A549 (cell line): ENCODE data around the gene PKP1. TPM values are rescaled to one million over a fixed set of nuclear protein-coding genes. Genes with fewer than 3 reads are reported as not detected.

Experiments
- ATAC-seq, 2 experiments: fragments of 200-7000 bp in 1 of 2; fragments of >200 bp in 1 of 2; cut with Nextera tagmentation in 1 of 2; cut with Tn5 transposase in 1 of 2; 3 replicates each; pipeline versions ENCODE4 v1.8.0 to v1.9.1; 2018 to 2020; ENCODE audit warnings: mild to moderate bottlenecking in 1 of 2, moderate library complexity in 1 of 2
- CTCF ChIA-PET: fragments of 300-600 bp; sonication (Branson Sonifier 250); formaldehyde crosslinking; extraction: SDS; loops from one replicate; lab custom pipeline; 2021; ENCODE audit warnings: antibody characterized with exemption, inconsistent platforms; lab: Yijun Ruan, JAX
- POLR2A ChIA-PET: fragments of 350-600 bp; formaldehyde crosslinking; extraction: SDS; loops from one replicate; lab custom pipeline; 2021; ENCODE audit warnings: antibody characterized with exemption, inconsistent platforms; lab: Yijun Ruan, JAX
- DNase-seq, 2 experiments: peaks; one replicate each; pipeline versions ENCODE4 v3.0.0 to v3.0.0-alpha.2; 2011 to 2016; ENCODE audit warnings: low read depth in 1 of 2, low spot score in 1 of 2
- FAIRE-seq: peaks from 2 replicates; lab custom pipeline; 2011; peaks lifted over from hg19 to GRCh38; lab: Jason Lieb, UNC
- H3K27ac ChIP-seq, 2 experiments: fragments of >200 bp; sonication (Bioruptor Twin); formaldehyde crosslinking; 3 replicates each; pipeline ENCODE4 v1.5.1; 2016 to 2017
- H3K4me1 ChIP-seq: fragments of >200 bp; sonication (Bioruptor Twin); formaldehyde crosslinking; 3 replicates; pipeline ENCODE4 v1.6.1; 2016
- H3K4me2 ChIP-seq: fragments of >200 bp; sonication (Bioruptor Twin); formaldehyde crosslinking; 3 replicates; pipeline ENCODE4 v1.6.1; 2016
- H3K4me3 ChIP-seq: fragments of >200 bp; sonication (Bioruptor Twin); formaldehyde crosslinking; 3 replicates; pipeline ENCODE4 v1.5.1; 2016
- H3K9me3 ChIP-seq: fragments of >200 bp; sonication (Bioruptor Twin); formaldehyde crosslinking; 3 replicates; pipeline ENCODE4 v1.6.1; 2016
- ATOH8 ChIP-seq: fragments of 250-450 bp; sonication (Bioruptor Pico); IDR thresholded peaks from 2 replicates; pipeline ENCODE4 v1.5.0; 2020; ENCODE audit warnings: low read depth, mild to moderate bottlenecking, moderate library complexity
- BHLHE40 ChIP-seq: IDR thresholded peaks from 2 replicates; pipeline ENCODE4 v1.6.1; 2012; ENCODE audit warnings: low read depth, low read length, inconsistent platforms
- CEBPB ChIP-seq, 2 experiments: fragments of >200 bp in 1 of 2; sonication (Bioruptor Twin) in 1 of 2; formaldehyde crosslinking in 1 of 2; IDR thresholded peaks; 2 replicates each; pipeline ENCODE4 v1.6.1; 2012 to 2016
- CHD4 ChIP-seq: fragments of 200-600 bp; sonication (generic); IDR thresholded peaks from 2 replicates; pipeline ENCODE4 v1.6.1; 2016; ENCODE audit warnings: antibody characterized with exemption, mild to moderate bottlenecking, borderline replicate concordance
- GATA3 ChIP-seq: IDR thresholded peaks from 2 replicates; pipeline ENCODE4 v1.6.1; 2012; ENCODE audit warnings: borderline replicate concordance
- HES2 ChIP-seq: fragments of >200 bp; sonication (Bioruptor Twin); formaldehyde crosslinking; IDR thresholded peaks from 2 replicates; pipeline ENCODE4 v1.6.1; 2016
- HOXA7 ChIP-seq: fragments of 250-450 bp; sonication (Bioruptor Pico); IDR thresholded peaks from 2 replicates; pipeline ENCODE4 v1.5.0; 2020; ENCODE audit warnings: mild to moderate bottlenecking, moderate library complexity
- JUN ChIP-seq, 2 experiments: fragments of >200 bp; sonication (Bioruptor Twin); formaldehyde crosslinking; IDR thresholded peaks; 2 replicates in 1 of 2; 3 replicates in 1 of 2; pipeline ENCODE4 v1.6.1; 2016 to 2017
- JUNB ChIP-seq: fragments of >200 bp; sonication (Bioruptor Twin); formaldehyde crosslinking; IDR thresholded peaks from 2 replicates; pipeline ENCODE4 v1.6.1; 2016
- MAX ChIP-seq: IDR thresholded peaks from 2 replicates; pipeline ENCODE4 v1.6.1; 2012
- MAZ ChIP-seq: fragments of 150-350 bp; IDR thresholded peaks from 2 replicates; pipeline ENCODE4 v1.6.1; 2014; ENCODE audit warnings: antibody characterized with exemption, low read depth, low read length, borderline replicate concordance
- NFE2L2 ChIP-seq: fragments of 150-350 bp; conservative IDR thresholded peaks from 2 replicates; pipeline ENCODE4 v1.6.1; 2014; ENCODE audit warnings: low read length
- NPAS2 ChIP-seq: fragments of 250-450 bp; sonication (Bioruptor Pico); IDR thresholded peaks from 2 replicates; pipeline ENCODE4 v1.8.0; 2022; ENCODE audit warnings: mild to moderate bottlenecking, moderate library complexity, borderline replicate concordance
- NR3C1 ChIP-seq: fragments of >200 bp; sonication (Bioruptor Twin); formaldehyde crosslinking; IDR thresholded peaks from 3 replicates; pipeline ENCODE4 v1.6.1; 2017
- PBX3 ChIP-seq: IDR thresholded peaks from 2 replicates; pipeline ENCODE4 v1.6.1; 2012
- RARB ChIP-seq: fragments of 250-450 bp; sonication (Bioruptor Pico); IDR thresholded peaks from 2 replicates; pipeline ENCODE4 v1.8.0; 2021; ENCODE audit warnings: mild to moderate bottlenecking, moderate library complexity
- RCOR1 ChIP-seq: fragments of 150-350 bp; IDR thresholded peaks from 2 replicates; pipeline ENCODE4 v1.6.1; 2014; ENCODE audit warnings: antibody characterized with exemption, low read length, low read depth
- REST ChIP-seq: fragments of 200-600 bp; sonication (generic); IDR thresholded peaks from 2 replicates; pipeline ENCODE4 v1.6.1; 2016; ENCODE audit warnings: antibody characterized with exemption, mild to moderate bottlenecking, moderate library complexity
- TFCP2L1 ChIP-seq: fragments of 250-450 bp; sonication (Bioruptor Pico); IDR thresholded peaks from 2 replicates; pipeline ENCODE4 v1.5.0; 2021; ENCODE audit warnings: mild to moderate bottlenecking
- WGBS: methylation state at CpG from one replicate; pipeline ENCODE4 v1.1.6; 2017; ENCODE audit errors: missing lambda C conversion rate; 5-methylcytosine and 5-hydroxymethylcytosine counted together
- polyA plus RNA-seq, 4 experiments: library from polyadenylated mRNA; depleted of rRNA in 3 of 4; stranded (reverse); fragments of >200 nt; fragmentation: RNase III in 1 of 4; extraction: RNeasy Plus Mini Kit Qiagen cat#74134 plus additional on column Dnase treatment in 1 of 4; gene quantifications; 2 replicates in 3 of 4; 3 replicates in 1 of 4; pipeline ENCODE4 v1.2.3, GENCODE V29; 2011 to 2017

PKP1 gene
- polyA plus RNA-seq, 2 of the 4 experiments (the other 2 are of a cell fraction), result not detected

- POLR2A ChIA-PET, result no interaction called here
- H3K9me3 ChIP-seq, result no peaks in the 10 kb centered on the region
- DNase-seq (no peak), ATAC-seq (no peak), FAIRE-seq (no peak)
- 74% methylated on average over 7 of the region's 8 CpGs for WGBS
- TF ChIP-seq HES2 (no peak), REST (no peak), MAX (no peak)
- peaks cover 20% of the 10 kb centered on the region for H3K4me1 ChIP-seq
- no peak overlapping the region for H3K4me3 ChIP-seq
- peak overlapping the region in 1 of 2 experiments; percentile 37; a peak in 2 of 6 replicates for H3K27ac ChIP-seq
- no peak overlapping the region for H3K4me2 ChIP-seq
- CTCF ChIA-PET, result interaction anchor here (0.6 to 8.4 kb wide), 9 partner anchors 7 to 147 kb away, joined by 3 to 124 read pairs (median 4); no protein-coding TSS in a partner anchor
Measured at GRCh38 chr1:201261771-201262547, 21.3 kb upstream of the PKP1 start.

- Histone ChIP-seq H3K27ac (peak overlapping the region in 1 of 2 experiments; percentile 11; a peak in 1 of 6 replicates), H3K9me3 (no peaks in the 10 kb centered on the region), H3K4me1 (peaks cover 31% of the 10 kb centered on the region), H3K4me2 (no peak overlapping the region), H3K4me3 (no peak overlapping the region)
- FAIRE-seq (no peak), DNase-seq (no peak), ATAC-seq (no peak)
- ChIA-PET POLR2A (no interaction called here), CTCF (interaction anchor here (0.9 to 8.4 kb wide), 9 partner anchors 9 to 250 kb away, joined by 3 to 124 read pairs (median 4); no protein-coding TSS in a partner anchor)
- WGBS, result 88% methylated on average over 6 of the region's 7 CpGs
- TF ChIP-seq ATOH8 (CRISPR knock-in tag) (no peak), NPAS2 (CRISPR knock-in tag) (no peak), BHLHE40 (no peak), RARB (CRISPR knock-in tag) (no peak), TFCP2L1 (no peak), CEBPB (IDR thresholded peaks at IDR 0.05) (no peak), HES2 (no peak), RCOR1 (no peak), NR3C1 (no peak), GATA3 (no peak), MAZ (no peak), JUN (IDR thresholded peaks at IDR 0.05) (no peak), HOXA7 (CRISPR knock-in tag) (no peak), PBX3 (no peak), CHD4 (no peak), JUNB (no peak), NFE2L2 (no peak)
Measured at GRCh38 chr1:201262963-201263608, 20.2 kb upstream of the PKP1 start.
